HEK293 (cell line): ENCODE measurements around the gene NDRG4.

Source experiments
- CTCF ChIA-PET: fragments of 350-600 bp; formaldehyde crosslinking; extraction: SDS; loops from one replicate; lab custom pipeline; 2021; ENCODE audit warnings: antibody characterized with exemption; lab: Yijun Ruan, JAX
- POLR2A ChIA-PET: fragments of 300-600 bp; formaldehyde crosslinking; extraction: SDS; loops from one replicate; lab custom pipeline; 2020; ENCODE audit warnings: antibody characterized with exemption, inconsistent platforms; lab: Yijun Ruan, JAX
- H3K27ac ChIP-seq: fragments of 200-500 bp; sonication (Bioruptor generic); 2 replicates; pipeline ENCODE4 v1.5.1; 2014; ENCODE audit warnings: low read depth, low read length, control low read depth, inconsistent platforms; ENCODE audit errors: extremely low read depth
- H3K36me3 ChIP-seq, 2 experiments: fragments of 200-500 bp in 1 of 2; sonication (Bioruptor generic) in 1 of 2; 1 replicate in 1 of 2; 2 replicates in 1 of 2; pipeline ENCODE4 v1.5.1; 2014 to 2017; ENCODE audit warnings: inconsistent platforms in 2 of 2, low read length in 2 of 2; ENCODE audit not compliant: control insufficient read depth in 2 of 2, insufficient read depth in 1 of 2
- H3K4me1 ChIP-seq: fragments of 200-500 bp; sonication (Bioruptor generic); 2 replicates; pipeline ENCODE4 v1.5.1; 2014; ENCODE audit warnings: mild to moderate bottlenecking, low read length, inconsistent platforms; ENCODE audit not compliant: control insufficient read depth, insufficient read depth
- H3K4me3 ChIP-seq: 2 replicates; pipeline ENCODE4 v1.5.1; 2011; ENCODE audit warnings: low read depth, mild to moderate bottlenecking, control low read depth, low read length, moderate library complexity
- H3K9me3 ChIP-seq: fragments of 200-500 bp; sonication (Bioruptor generic); 2 replicates; pipeline ENCODE4 v1.5.1; 2014; ENCODE audit warnings: low read depth, low read length, inconsistent platforms; ENCODE audit not compliant: control insufficient read depth, insufficient read depth
- EGR2 ChIP-seq: fragments of 450-650 bp; formaldehyde crosslinking; IDR thresholded peaks from 2 replicates; pipeline ENCODE4 v1.5.1; 2016; ENCODE audit warnings: low read depth, missing biosample characterization, missing genetic modification characterization
- INSM2 ChIP-seq: fragments of 450-650 bp; formaldehyde crosslinking; IDR thresholded peaks from 2 replicates; pipeline ENCODE4 v1.5.1; 2016; ENCODE audit warnings: missing biosample characterization, missing genetic modification characterization
- OVOL3 ChIP-seq: fragments of 450-650 bp; formaldehyde crosslinking; IDR thresholded peaks from 2 replicates; pipeline ENCODE4 v1.5.1; 2016; ENCODE audit warnings: missing biosample characterization, missing genetic modification characterization
- PATZ1 ChIP-seq: fragments of 450-650 bp; formaldehyde crosslinking; IDR thresholded peaks from 2 replicates; pipeline ENCODE4 v1.5.1; 2016; ENCODE audit warnings: missing biosample characterization, missing genetic modification characterization
- PRDM1 ChIP-seq: fragments of 450-650 bp; formaldehyde crosslinking; IDR thresholded peaks from 2 replicates; pipeline ENCODE4; 2016; ENCODE audit warnings: missing biosample characterization, missing genetic modification characterization
- PRDM4 ChIP-seq: fragments of 450-650 bp; formaldehyde crosslinking; IDR thresholded peaks from 2 replicates; pipeline ENCODE4 v1.5.1; 2017; ENCODE audit warnings: missing biosample characterization, missing genetic modification characterization
- REST ChIP-seq: fragments of 450-650 bp; formaldehyde crosslinking; IDR thresholded peaks from 2 replicates; pipeline ENCODE4 v1.5.1; 2016; ENCODE audit warnings: missing biosample characterization, missing genetic modification characterization
- SP2 ChIP-seq: fragments of 450-650 bp; formaldehyde crosslinking; IDR thresholded peaks from 2 replicates; pipeline ENCODE4 v1.5.1; 2016; ENCODE audit warnings: missing biosample characterization, missing genetic modification characterization
- SP3 ChIP-seq: fragments of 450-650 bp; formaldehyde crosslinking; IDR thresholded peaks from 2 replicates; pipeline ENCODE4 v1.5.1; 2016; ENCODE audit warnings: missing biosample characterization, missing genetic modification characterization
- YY2 ChIP-seq: fragments of 450-650 bp; formaldehyde crosslinking; IDR thresholded peaks from 2 replicates; pipeline ENCODE4 v1.5.1; 2016; ENCODE audit warnings: missing biosample characterization, missing genetic modification characterization
- ZBTB17 ChIP-seq: fragments of 450-650 bp; formaldehyde crosslinking; IDR thresholded peaks from 2 replicates; pipeline ENCODE4 v1.5.1; 2016; ENCODE audit warnings: missing biosample characterization, missing genetic modification characterization
- ZFHX2 ChIP-seq: fragments of 450-650 bp; formaldehyde crosslinking; conservative IDR thresholded peaks from 2 replicates; pipeline ENCODE4 v1.5.1; 2016; ENCODE audit warnings: missing biosample characterization, missing genetic modification characterization
- ZFP37 ChIP-seq: fragments of 450-650 bp; formaldehyde crosslinking; IDR thresholded peaks from 2 replicates; pipeline ENCODE4 v1.5.1; 2016; ENCODE audit warnings: missing biosample characterization, missing genetic modification characterization
- ZNF133 ChIP-seq: fragments of 450-650 bp; formaldehyde crosslinking; IDR thresholded peaks from 2 replicates; pipeline ENCODE4 v1.5.1; 2016; ENCODE audit warnings: missing biosample characterization, missing genetic modification characterization
- ZNF23 ChIP-seq: fragments of 450-650 bp; formaldehyde crosslinking; IDR thresholded peaks from 2 replicates; pipeline ENCODE4 v1.5.1; 2016; ENCODE audit warnings: missing biosample characterization, missing genetic modification characterization, borderline replicate concordance
- ZNF354C ChIP-seq: fragments of 450-650 bp; formaldehyde crosslinking; IDR thresholded peaks from 2 replicates; pipeline ENCODE4 v1.5.1; 2016; ENCODE audit warnings: missing biosample characterization, missing genetic modification characterization, low read depth, borderline replicate concordance
- ZNF366 ChIP-seq: fragments of 450-650 bp; formaldehyde crosslinking; conservative IDR thresholded peaks from 2 replicates; pipeline ENCODE4 v1.5.1; 2016; ENCODE audit warnings: missing biosample characterization, missing genetic modification characterization
- ZNF416 ChIP-seq: fragments of 450-650 bp; formaldehyde crosslinking; IDR thresholded peaks from 2 replicates; pipeline ENCODE4 v1.5.1; 2016; ENCODE audit warnings: missing biosample characterization, missing genetic modification characterization
- ZNF426 ChIP-seq: fragments of 450-650 bp; formaldehyde crosslinking; IDR thresholded peaks from 2 replicates; pipeline ENCODE4 v1.5.1; 2017; ENCODE audit warnings: missing biosample characterization, missing genetic modification characterization, mild to moderate bottlenecking, inconsistent platforms, moderate library complexity
- ZNF560 ChIP-seq: fragments of 450-650 bp; formaldehyde crosslinking; IDR thresholded peaks from 2 replicates; pipeline ENCODE4 v1.5.1; 2017; ENCODE audit warnings: missing biosample characterization, missing genetic modification characterization, borderline replicate concordance
- ZNF585B ChIP-seq: fragments of 450-650 bp; formaldehyde crosslinking; IDR thresholded peaks from 2 replicates; pipeline ENCODE4 v1.5.1; 2016; ENCODE audit warnings: missing biosample characterization, missing genetic modification characterization
- ZNF623 ChIP-seq: fragments of 450-650 bp; formaldehyde crosslinking; IDR thresholded peaks from 2 replicates; pipeline ENCODE4 v1.5.1; 2016; ENCODE audit warnings: missing biosample characterization, missing genetic modification characterization
- ZNF747 ChIP-seq: fragments of 450-650 bp; formaldehyde crosslinking; IDR thresholded peaks from 2 replicates; pipeline ENCODE4 v1.5.1; 2016; ENCODE audit warnings: missing biosample characterization, missing genetic modification characterization
- ZNF776 ChIP-seq: fragments of 450-650 bp; formaldehyde crosslinking; IDR thresholded peaks from 2 replicates; pipeline ENCODE4 v1.5.0; 2017; ENCODE audit warnings: missing biosample characterization, missing genetic modification characterization, borderline replicate concordance
- ZNF777 ChIP-seq: fragments of 450-650 bp; formaldehyde crosslinking; IDR thresholded peaks from 2 replicates; pipeline ENCODE4 v1.5.1; 2017; ENCODE audit warnings: missing biosample characterization, missing genetic modification characterization, borderline replicate concordance
- ZNF785 ChIP-seq: fragments of 450-650 bp; formaldehyde crosslinking; IDR thresholded peaks from 2 replicates; pipeline ENCODE4 v1.5.1; 2016; ENCODE audit warnings: missing biosample characterization, missing genetic modification characterization
- ZSCAN18 ChIP-seq: fragments of 450-650 bp; formaldehyde crosslinking; IDR thresholded peaks from 2 replicates; pipeline ENCODE4 v1.5.1; 2016; ENCODE audit warnings: missing biosample characterization, missing genetic modification characterization

The NDRG4 gene

GRCh38 chr16:58499615-58500351, at the start of gene NDRG4:
Gene NDRG4 (plus strand): TSS chr16:58500143. CDS start chr16:58500249, 106 bp downstream.
- CTCF ChIA-PET = interaction anchor here (0.6 to 2.2 kb wide), 2 partner anchors 12 to 232 kb away, joined by 3 to 5 read pairs; no protein-coding TSS in a partner anchor
- H3K27ac ChIP-seq = peak within 1 kb of the TSS; percentile 31; the same call in 1 of the 2 replicates
- POLR2A ChIA-PET = interaction anchor here (0.6 to 1.3 kb wide), 4 partner anchors 17 to 371 kb away, joined by 3 to 7 read pairs (median 4); partner anchors contain the start of gene CFAP20
- TF ChIP-seq SP2 (tag by site-specific recombination) = peak; percentile 91
- TF ChIP-seq PRDM1 (tag by site-specific recombination) = no peak
- peak; percentile 71 for TF ChIP-seq PATZ1
- peak; percentile 51; the same call in 1 of the 2 replicates for TF ChIP-seq YY2 (tag by site-specific recombination)
- no peak for TF ChIP-seq ZFP37
- no peak for TF ChIP-seq ZNF23 (tag by site-specific recombination)
- peak; percentile 74 for TF ChIP-seq ZBTB17 (tag by site-specific recombination)
- TF ChIP-seq REST = no peak
- no peak for TF ChIP-seq ZNF585B (tag by site-specific recombination)
- TF ChIP-seq ZNF366 (tag by site-specific recombination) = peak; percentile 44
- TF ChIP-seq ZNF133 (tag by site-specific recombination) = no peak
- TF ChIP-seq PRDM4 (tag by site-specific recombination) = 0 out of 2 replicates have a peak, but pooled peaks have one; percentile 10
- TF ChIP-seq EGR2 (tag by site-specific recombination) = peak; percentile 87
- TF ChIP-seq OVOL3 = no peak
- TF ChIP-seq ZNF354C = no peak
- TF ChIP-seq ZNF426 (tag by site-specific recombination) = no peak
- no peak for TF ChIP-seq ZNF560
- TF ChIP-seq ZNF416 = no peak
- no peak for TF ChIP-seq INSM2 (tag by site-specific recombination)
- peak; percentile 60; the same call in 1 of the 2 replicates for TF ChIP-seq SP3
- TF ChIP-seq ZSCAN18 (tag by site-specific recombination) = no peak
- peak; percentile 83 for TF ChIP-seq ZFHX2 (tag by site-specific recombination)
- no peak for TF ChIP-seq ZNF777 (tag by site-specific recombination)
- no peak for TF ChIP-seq ZNF747 (tag by site-specific recombination)
- no peak for TF ChIP-seq ZNF623 (tag by site-specific recombination)
- TF ChIP-seq ZNF785 (tag by site-specific recombination) = no peak
- TF ChIP-seq ZNF776 (tag by site-specific recombination) = no peak

More at GRCh38 chr16:58499615-58500351, at the start of gene NDRG4:
- peak within 1 kb of the TSS; percentile 31 for H3K4me3 ChIP-seq
- H3K4me1 ChIP-seq = peaks cover 5% of the 10 kb centered on the region
- H3K9me3 ChIP-seq = no peaks in the 10 kb centered on the region
- peaks cover 0 to 5% of the 10 kb centered on the region in 2 experiments; a peak in 1 of 3 replicates for H3K36me3 ChIP-seq
